ENCODE data around the gene ATP1A3. TPM values are rescaled to one million over a fixed set of nuclear protein-coding genes. Genes with fewer than 3 reads are reported as not detected.

ATP1A3 gene
- total and polyA plus RNA-seq, 2 of the 13 experiments (the other 11 are each of a cell fraction or from before 2014, with no cell fraction given) = 0.01 to 0.04 TPM

- H3K9ac ChIP-seq (ENCODE audit: insufficient read depth, low read depth, low read length) = peak overlapping the region; percentile 91
- no peaks in the 10 kb centered on the region for H3K36me3 ChIP-seq (replicated peaks in 1 of 2; ENCODE audit: control insufficient read depth in 1 of 2, insufficient read depth in 2 of 2, low read length in 2 of 2)
- BruUV-seq (replicated peaks) = TSS peak; percentile 89
- FAIRE-seq = no peak
- peak overlapping the region; percentile 85 for H3K4me2 ChIP-seq (ENCODE audit: low read depth, low read length)
- H3K4me1 ChIP-seq (ENCODE audit: insufficient read depth, low read length) = peaks cover 32% of the 10 kb centered on the region
- under 1% methylated on average over 23 of the region's 43 CpGs for WGBS (ENCODE audit: low lambda C conversion rate)
- H3K79me2 ChIP-seq (ENCODE audit: insufficient read depth, low read length) = no peaks in the 10 kb centered on the region
- H4K20me1 ChIP-seq (ENCODE audit: insufficient read depth, low read length) = 0 out of 2 replicates have a peak, but pooled peaks cover 3% of the 10 kb centered on the region
- POLR2A ChIA-PET = interaction anchor here (0.6 to 2.7 kb wide), 9 partner anchors 71 to 519 kb away, joined by 3 to 36 read pairs (median 5); partner anchors contain the start of gene RPS19
- H2AFZ ChIP-seq (ENCODE audit: low read length) = no peak overlapping the region
- peak; percentile 64 for DNase-seq (ENCODE audit: low spot score)
- H3K27ac ChIP-seq (ENCODE audit: extremely low read length, insufficient read depth, low read length) = peak overlapping the region; percentile 73
- in situ Hi-C loops (cut with HindIII; ENCODE audit: extremely low pct_ligation_motif_present, low pct_unique_long_range_greater_than_20kb) (loop anchor here (5.0 kb wide), 1 partner anchor 76 kb away; the partner anchor contains the start of gene ARHGEF1), intact Hi-C loops (cut with micrococcal nuclease; ENCODE audit: unreplicated experiment) (loop anchor here (10.0 kb wide), 1 partner anchor 164 kb away; the partner anchor contains the start of gene CEACAM3)
- peak; percentile 85 for ATAC-seq
- H3K27me3 ChIP-seq (ENCODE audit: control insufficient read depth in 1 of 2, insufficient read depth in 2 of 2, low read length in 2 of 2) = no peaks in the 10 kb centered on the region; a peak in 1 of 5 replicates
- H3K4me3 ChIP-seq (replicated peaks in 1 of 3; ENCODE audit: insufficient read depth in 1 of 3, low read depth in 2 of 3, low read length in 3 of 3) = peak overlapping the region; percentile 95 to 99 (median 98)
- H3K9me3 ChIP-seq (ENCODE audit: low read length) = no peaks in the 10 kb centered on the region
- CTCF ChIA-PET (ENCODE audit: low intra/inter-chr PET ratio, low total read pairs) = interaction anchor here (1.3 kb wide), 1 partner anchor 166 kb away, joined by 5 read pairs; no protein-coding TSS in a partner anchor
- TF ChIP-seq FOXO4 (CRISPR knock-in tag; conservative IDR thresholded peaks at IDR 0.05) (no peak), SETDB1 (CRISPR knock-in tag; IDR thresholded peaks at IDR 0.05; ENCODE audit: borderline replicate concordance) (no peak), ZFY (CRISPR knock-in tag; IDR thresholded peaks at IDR 0.05) (peak; percentile 54; the same call in 1 of the 2 replicates), RBFOX2 (IDR thresholded peaks at IDR 0.05; ENCODE audit: low read depth, low read length) (peak; percentile 76), SAP130 (CRISPR knock-in tag; IDR thresholded peaks at IDR 0.05; ENCODE audit: low read depth) (peak; percentile 65), ZNF329 (CRISPR knock-in tag; IDR thresholded peaks at IDR 0.05; ENCODE audit: low read depth) (0 out of 2 replicates have a peak, but pooled peaks have one; percentile 9), ZNF782 (CRISPR knock-in tag; IDR thresholded peaks at IDR 0.05; ENCODE audit: borderline replicate concordance) (0 out of 2 replicates have a peak, but pooled peaks have one; percentile 33), ZNF674 (CRISPR knock-in tag; IDR thresholded peaks at IDR 0.05; ENCODE audit: low read depth) (peak; percentile 86; the same call in 1 of the 2 replicates), ZNF275 (CRISPR knock-in tag; IDR thresholded peaks at IDR 0.05; ENCODE audit: borderline replicate concordance) (0 out of 2 replicates have a peak, but pooled peaks have one; percentile 19), AGO2 (optimal IDR thresholded peaks at IDR 0.05; ENCODE audit: low read depth, low read length) (peak; percentile 53), HNF4G (IDR thresholded peaks at IDR 0.05; ENCODE audit: borderline replicate concordance, low read depth, low read length) (no peak), HNF4G (CRISPR knock-in tag; IDR thresholded peaks at IDR 0.05; ENCODE audit: borderline replicate concordance, low read depth) (no peak), ZNF772 (CRISPR knock-in tag; IDR thresholded peaks at IDR 0.05) (no peak; the same call in 1 of the 2 replicates), ZNF362 (CRISPR knock-in tag; IDR thresholded peaks at IDR 0.05; ENCODE audit: borderline replicate concordance) (no peak), ZIK1 (CRISPR knock-in tag; IDR thresholded peaks at IDR 0.05; ENCODE audit: borderline replicate concordance, low read depth) (peak; percentile 25; the same call in 1 of the 2 replicates)
These were observed 35.5 kb downstream of the ATP1A3 start for GRCh38 chr19:41958367-41959055.

Data from HepG2 (cell line).